H1 (cell line): ENCODE data around the gene FARS2. TPM values are rescaled to one million over a fixed set of nuclear protein-coding genes. Genes with fewer than 3 reads are reported as not detected.
A peak's percentile ranks its signal among the peaks of the same experiment; 100 is the strongest.
"Not testable (repeated sequence)": the region's sequence is repeated elsewhere in the genome, so short reads cannot be mapped to it uniquely, and the experiment has no call there.

Experiments
- CTCF ChIA-PET: fragments of 300-600 bp; sonication (Branson Sonifier 250); formaldehyde crosslinking; loops from one replicate; lab custom pipeline; 2021; ENCODE audit not compliant: partially characterized antibody; lab: Charles Lee
- POLR2A ChIA-PET: fragments of 300-600 bp; sonication (Branson Sonifier 250); formaldehyde crosslinking; loops from one replicate; lab custom pipeline; 2021; ENCODE audit warnings: inconsistent platforms; ENCODE audit not compliant: partially characterized antibody; lab: Charles Lee
- DNase-seq, 2 experiments: peaks; one replicate each; pipeline versions ENCODE4 v3.0.0 to v3.0.0-alpha.2; 2010 to 2022; ENCODE audit warnings: low spot score in 2 of 2, low read depth in 1 of 2, mixed read lengths in 1 of 2
- FAIRE-seq: peaks from 2 replicates; lab custom pipeline; 2011; peaks lifted over from hg19 to GRCh38; lab: Jason Lieb, UNC
- H2AFZ ChIP-seq: 2 replicates; pipeline ENCODE4 v1.8.1; 2012; ENCODE audit warnings: low read length, inconsistent platforms
- H2AK5ac ChIP-seq: 2 replicates; pipeline ENCODE4 v1.6.1; 2013; ENCODE audit warnings: low read depth, low read length
- H2BK120ac ChIP-seq: replicated peaks from 2 replicates; pipeline ENCODE3; 2013; ENCODE audit warnings: low read depth, low read length, inconsistent platforms
- H2BK12ac ChIP-seq: 2 replicates; pipeline ENCODE4 v1.6.1; 2013; ENCODE audit warnings: low read depth, low read length
- H2BK15ac ChIP-seq: 2 replicates; pipeline ENCODE4 v1.6.1; 2013; ENCODE audit warnings: low read length
- H2BK20ac ChIP-seq: 2 replicates; pipeline ENCODE4 v1.6.1; 2013; ENCODE audit warnings: low read length
- H2BK5ac ChIP-seq: 2 replicates; pipeline ENCODE4 v1.6.1; 2013; ENCODE audit warnings: low read depth, low read length
- H3K14ac ChIP-seq: 2 replicates; pipeline ENCODE4 v1.6.1; 2013; ENCODE audit warnings: inconsistent platforms; ENCODE audit not compliant: insufficient read length
- H3K18ac ChIP-seq: 2 replicates; pipeline ENCODE4 v1.6.1; 2013; ENCODE audit warnings: low read length; ENCODE audit errors: extremely low read depth
- H3K23ac ChIP-seq: 2 replicates; pipeline ENCODE4 v1.6.1; 2013; ENCODE audit warnings: inconsistent platforms; ENCODE audit not compliant: insufficient read length
- H3K23me2 ChIP-seq: 2 replicates; pipeline ENCODE4 v1.6.1; 2013; ENCODE audit warnings: low read depth, low read length
- H3K27ac ChIP-seq: 2 replicates; pipeline ENCODE4 v1.6.1; 2011; ENCODE audit warnings: low read depth, low read length, inconsistent platforms
- H3K27me3 ChIP-seq, 4 experiments: replicated peaks in 1 of 4; 1 replicate in 1 of 4; 2 replicates in 3 of 4; pipeline versions ENCODE4 v1.6.1 to v1.8.1; 2011 to 2013; ENCODE audit warnings: low read length in 3 of 4, mild to moderate bottlenecking in 3 of 4, inconsistent platforms in 2 of 4, mixed read lengths in 2 of 4, moderate library complexity in 1 of 4; ENCODE audit not compliant: control insufficient read depth in 3 of 4, insufficient read depth in 3 of 4; ENCODE audit errors: extremely low read depth in 1 of 4
- H3K36me3 ChIP-seq, 4 experiments: 2 replicates each; pipeline versions ENCODE4 v1.6.1 to v1.8.1; 2011 to 2013; ENCODE audit warnings: mild to moderate bottlenecking in 4 of 4, low read length in 3 of 4, moderate library complexity in 2 of 4, control low read depth in 1 of 4, inconsistent platforms in 1 of 4; ENCODE audit not compliant: insufficient read depth in 4 of 4, control insufficient read depth in 2 of 4
- H3K4ac ChIP-seq: replicated peaks from 2 replicates; pipeline ENCODE3; 2013; ENCODE audit warnings: low read length, low read depth, mixed read lengths, inconsistent platforms; ENCODE audit not compliant: insufficient read length
- H3K4me1 ChIP-seq, 4 experiments: replicated peaks in 1 of 4; 1 replicate in 1 of 4; 2 replicates in 3 of 4; pipeline versions ENCODE4 v1.6.1 to v1.8.1; 2011 to 2013; ENCODE audit warnings: low read length in 3 of 4, inconsistent platforms in 2 of 4, mixed read lengths in 1 of 4; ENCODE audit not compliant: insufficient read depth in 4 of 4, control insufficient read depth in 3 of 4
- H3K4me2 ChIP-seq, 2 experiments: 2 replicates each; pipeline versions ENCODE4 v1.6.1 to v1.8.1; 2011 to 2013; ENCODE audit warnings: low read depth in 2 of 2, low read length in 2 of 2, control low read depth in 1 of 2, inconsistent platforms in 1 of 2, mild to moderate bottlenecking in 1 of 2; ENCODE audit not compliant: insufficient read depth in 1 of 2
- H3K4me3 ChIP-seq, 4 experiments: fragments of 200-600, 300-600 bp in 1 of 4; sonication (generic), shearing (Covaris generic), sonication (Bioruptor Twin) in 1 of 4; 2 replicates each; pipeline versions ENCODE4 v1.5.1 to v1.8.1; 2011 to 2016; ENCODE audit warnings: low read length in 4 of 4, low read depth in 3 of 4, control low read depth in 2 of 4, inconsistent platforms in 2 of 4, mild to moderate bottlenecking in 2 of 4, mixed read lengths in 1 of 4, moderate library complexity in 1 of 4; ENCODE audit not compliant: insufficient read depth in 2 of 4; ENCODE audit errors: extremely low read depth in 1 of 4
- H3K56ac ChIP-seq: replicated peaks from 2 replicates; pipeline ENCODE3; 2013; ENCODE audit warnings: low read depth, mild to moderate bottlenecking, mixed read lengths, low read length, inconsistent platforms; ENCODE audit not compliant: insufficient read length
- H3K79me1 ChIP-seq: 2 replicates; pipeline ENCODE4 v1.6.1; 2013; ENCODE audit warnings: low read depth, low read length, control low read depth
- H3K79me2 ChIP-seq, 2 experiments: 2 replicates each; pipeline versions ENCODE4 v1.6.1 to v1.8.1; 2012 to 2013; ENCODE audit warnings: low read length in 2 of 2, mild to moderate bottlenecking in 2 of 2, inconsistent platforms in 1 of 2; ENCODE audit not compliant: insufficient read depth in 2 of 2, control insufficient read depth in 1 of 2
- H3K9ac ChIP-seq, 4 experiments: replicated peaks in 1 of 4; 1 replicate in 1 of 4; 2 replicates in 3 of 4; pipeline versions ENCODE4 v1.6.1 to v1.8.1; 2011 to 2013; ENCODE audit warnings: low read depth in 3 of 4, low read length in 3 of 4, control low read depth in 2 of 4, mild to moderate bottlenecking in 2 of 4, moderate library complexity in 2 of 4, inconsistent platforms in 1 of 4; ENCODE audit errors: extremely low read depth in 1 of 4
- H3K9me3 ChIP-seq, 2 experiments: 2 replicates each; pipeline versions ENCODE4 v1.6.1 to v1.8.1; 2012 to 2013; ENCODE audit warnings: mild to moderate bottlenecking in 2 of 2, moderate library complexity in 2 of 2, control low read depth in 1 of 2, inconsistent platforms in 1 of 2, low read depth in 1 of 2, low read length in 1 of 2, mixed read lengths in 1 of 2; ENCODE audit not compliant: insufficient read depth in 2 of 2
- H4K20me1 ChIP-seq, 2 experiments: replicated peaks in 1 of 2; 2 replicates each; pipeline versions ENCODE3 to v1.8.1; 2011 to 2013; ENCODE audit warnings: inconsistent platforms in 2 of 2, low read length in 2 of 2, mild to moderate bottlenecking in 1 of 2; ENCODE audit not compliant: insufficient read depth in 2 of 2, control insufficient read depth in 1 of 2
- H4K5ac ChIP-seq: 2 replicates; pipeline ENCODE4 v1.6.1; 2013; ENCODE audit warnings: low read length, low read depth, mixed read lengths, inconsistent platforms; ENCODE audit not compliant: insufficient read length
- H4K8ac ChIP-seq: 2 replicates; pipeline ENCODE4 v1.8.0; 2013; ENCODE audit warnings: mild to moderate bottlenecking, moderate library complexity, low read length, inconsistent platforms; ENCODE audit not compliant: insufficient read depth; ENCODE audit errors: extremely low read depth
- H4K91ac ChIP-seq: replicated peaks from 2 replicates; pipeline ENCODE3; 2013; ENCODE audit warnings: low read length, mixed read lengths, inconsistent platforms; ENCODE audit not compliant: insufficient read length
- CHD1 ChIP-seq: IDR thresholded peaks from 2 replicates; pipeline ENCODE4 v1.6.1; 2012; ENCODE audit warnings: low read depth, low read length, improper control_type of control experiment
- TCF12 ChIP-seq: IDR thresholded peaks from 2 replicates; pipeline ENCODE4 v1.6.1; 2011; ENCODE audit warnings: low read depth, mild to moderate bottlenecking, low read length
- TEAD4 ChIP-seq: IDR thresholded peaks from 2 replicates; pipeline ENCODE4 v1.6.1; 2012; ENCODE audit warnings: low read depth, low read length, inconsistent platforms, mixed read lengths
- WGBS, 2 experiments: shearing (Covaris generic) in 1 of 2; methylation state at CpG; one replicate each; pipeline versions ENCODE4 v1.1.6 to v1.1.7; 2013 to 2015; ENCODE audit warnings: low lambda C conversion rate in 2 of 2, mixed read lengths in 2 of 2, inconsistent platforms in 1 of 2, low coverage in 1 of 2, missing lambda C conversion rate in 1 of 2; ENCODE audit not compliant: insufficient replicate concordance in 2 of 2, insufficient coverage in 1 of 2, insufficient read length in 1 of 2; ENCODE audit errors: extremely low coverage in 1 of 2, missing lambda C conversion rate in 1 of 2; 5-methylcytosine and 5-hydroxymethylcytosine counted together
- polyA plus RNA-seq, 7 experiments: library from polyadenylated mRNA; depleted of rRNA in 3 of 7; stranded (reverse) in 5 of 7; unstranded in 2 of 7; fragments of >200 nt in 5 of 7; fragments of 200-250 nt in 2 of 7; gene quantifications; 1 replicate in 5 of 7; 2 replicates in 1 of 7; 4 replicates in 1 of 7; pipeline versions ENCODE4 v1.2.1 to v1.2.3, GENCODE V29; 2011 to 2013; ENCODE audit warnings: missing spikeins in 2 of 7, mixed read lengths in 2 of 7
- total RNA-seq: library from RNA; stranded (reverse); fragmentation: NEBNext Ultra II Directional; extraction: Animal tissue kit (Norgen Biotek cat#: 25700); gene quantifications from 2 replicates; pipeline ENCODE4 v1.2.1, GENCODE V29; 2021

The FARS2 gene
- total and polyA plus RNA-seq, 2 of the 8 experiments (the other 6 are each of a cell fraction or from before 2014, with no cell fraction given): 11.7 to 14.4 TPM

DNA sequence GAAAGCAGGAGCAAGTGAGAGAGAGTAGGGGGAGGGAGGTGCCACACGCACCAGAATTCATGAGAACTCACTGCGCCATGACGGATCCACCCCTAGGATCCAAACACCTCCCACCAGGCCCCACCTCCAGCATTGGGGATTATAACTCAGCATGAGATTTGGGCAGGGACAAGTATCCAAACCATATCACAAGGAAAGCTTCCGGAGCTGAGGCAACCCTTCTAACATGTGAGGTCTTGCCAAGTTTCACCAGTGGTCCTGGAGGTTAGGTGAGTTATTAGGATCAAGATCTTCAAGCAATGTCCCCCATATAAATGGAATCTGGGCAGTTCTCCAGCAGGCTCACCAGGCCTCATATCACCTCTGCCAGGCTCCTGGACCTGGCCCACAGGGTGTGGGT lies 437.0 kb downstream of the FARS2 start:
- ChIA-PET POLR2A (no interaction called here), CTCF (no interaction called here)
- Histone ChIP-seq H3K23ac (no peak overlapping the region), H3K27ac (no peak overlapping the region), H2AK5ac (no peak overlapping the region), H3K56ac (no peak overlapping the region), H3K4me2 (no peak overlapping the region), H3K27me3 (no peaks in the 10 kb centered on the region), H2BK5ac (no peak overlapping the region), H4K91ac (no peak overlapping the region), H2AFZ (no peak overlapping the region), H3K4me1 (no peaks in the 10 kb centered on the region), H4K20me1 (peaks cover 0 to 1% of the 10 kb centered on the region in 2 experiments), H3K9me3 (0 out of 4 replicates have a peak, but pooled peaks cover 0 to 3% of the 10 kb centered on the region in 2 experiments), H2BK12ac (no peak overlapping the region), H4K8ac (no peak overlapping the region; the same call in 1 of the 2 replicates), H4K5ac (no peak overlapping the region), H3K23me2 (no peaks in the 10 kb centered on the region), H3K79me2 (no peaks in the 10 kb centered on the region), H2BK120ac (no peak overlapping the region), H3K36me3 (no peaks in the 10 kb centered on the region), H2BK20ac (0 out of 2 replicates have a peak overlapping the region, but pooled peaks have one; percentile 21), H3K14ac (no peak overlapping the region), H2BK15ac (no peak overlapping the region), H3K9ac (no peak overlapping the region), H3K4ac (no peak overlapping the region), H3K79me1 (no peaks in the 10 kb centered on the region), H3K18ac (no peak overlapping the region), H3K4me3 (no peak overlapping the region)
- DNase-seq (no peak), FAIRE-seq (no peak)
- 86% methylated on average over 4 of the region's 4 CpGs; no CpG with 5 or more reads in 1 of the 2 experiments for WGBS, 2 experiments
- TF ChIP-seq TEAD4: no peak
- TF ChIP-seq TCF12: no peak
- no peak for TF ChIP-seq CHD1

DNA sequence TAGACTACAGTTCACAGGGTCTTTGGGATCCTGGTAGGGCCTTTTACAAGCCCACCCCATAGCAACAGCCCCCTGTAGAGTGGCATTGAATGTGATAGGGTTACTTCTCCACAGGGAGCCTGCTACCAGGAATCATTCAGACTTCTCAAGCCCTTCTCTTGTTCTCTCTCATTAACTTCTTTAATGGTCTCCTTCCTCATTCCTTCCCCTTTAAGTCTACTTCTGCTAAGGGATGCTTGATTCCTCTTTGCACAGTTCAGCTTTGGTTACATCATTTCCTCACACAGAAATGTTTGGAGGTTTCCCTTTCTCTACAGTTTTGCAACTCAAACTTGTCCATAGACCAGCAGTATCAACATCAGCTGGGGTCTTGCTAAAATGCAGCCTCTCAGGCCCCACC lies 437.8 kb downstream of the FARS2 start:
- H2BK20ac ChIP-seq, H4K20me1 ChIP-seq, H3K4ac ChIP-seq, H3K36me3 ChIP-seq, H3K9me3 ChIP-seq, H4K8ac ChIP-seq, H2BK12ac ChIP-seq, H3K4me1 ChIP-seq, H3K27me3 ChIP-seq, CTCF ChIA-PET, H2BK15ac ChIP-seq, DNase-seq, H2AK5ac ChIP-seq, H3K18ac ChIP-seq, H3K27ac ChIP-seq, H3K4me3 ChIP-seq, H3K9ac ChIP-seq, H2BK120ac ChIP-seq, FAIRE-seq, H3K79me2 ChIP-seq, H2BK5ac ChIP-seq, H3K23ac ChIP-seq, H2AFZ ChIP-seq, H4K5ac ChIP-seq, H3K4me2 ChIP-seq, H3K79me1 ChIP-seq, H3K14ac ChIP-seq, POLR2A ChIA-PET, H3K56ac ChIP-seq, H3K23me2 ChIP-seq, H4K91ac ChIP-seq: not testable (repeated sequence)
